Gastroesophageal sphincter (tissue), 3 donors: ENCODE measurements around the gene HPSE2.

Source experiments
- POLR2A ChIP-seq, 2 donors: fragments of 450-650 bp; IDR thresholded peaks; one replicate each; pipeline ENCODE4 v1.6.1; 2017; ENCODE audit warnings: antibody characterized with exemption in 2 of 2, mild to moderate bottlenecking in 2 of 2, moderate library complexity in 1 of 2
- TF ChIP-seq, protein P1 (sequence below), 4 experiments: fragments of 200-600 bp in 2 of 4; fragments of 450-650 bp in 2 of 4; sonication (generic) in 1 of 4; IDR thresholded peaks; one replicate each; pipeline ENCODE4 v1.5.1; 2017 to 2019; ENCODE audit warnings: antibody characterized with exemption in 4 of 4, mild to moderate bottlenecking in 2 of 4, moderate library complexity in 2 of 4

DNA sequence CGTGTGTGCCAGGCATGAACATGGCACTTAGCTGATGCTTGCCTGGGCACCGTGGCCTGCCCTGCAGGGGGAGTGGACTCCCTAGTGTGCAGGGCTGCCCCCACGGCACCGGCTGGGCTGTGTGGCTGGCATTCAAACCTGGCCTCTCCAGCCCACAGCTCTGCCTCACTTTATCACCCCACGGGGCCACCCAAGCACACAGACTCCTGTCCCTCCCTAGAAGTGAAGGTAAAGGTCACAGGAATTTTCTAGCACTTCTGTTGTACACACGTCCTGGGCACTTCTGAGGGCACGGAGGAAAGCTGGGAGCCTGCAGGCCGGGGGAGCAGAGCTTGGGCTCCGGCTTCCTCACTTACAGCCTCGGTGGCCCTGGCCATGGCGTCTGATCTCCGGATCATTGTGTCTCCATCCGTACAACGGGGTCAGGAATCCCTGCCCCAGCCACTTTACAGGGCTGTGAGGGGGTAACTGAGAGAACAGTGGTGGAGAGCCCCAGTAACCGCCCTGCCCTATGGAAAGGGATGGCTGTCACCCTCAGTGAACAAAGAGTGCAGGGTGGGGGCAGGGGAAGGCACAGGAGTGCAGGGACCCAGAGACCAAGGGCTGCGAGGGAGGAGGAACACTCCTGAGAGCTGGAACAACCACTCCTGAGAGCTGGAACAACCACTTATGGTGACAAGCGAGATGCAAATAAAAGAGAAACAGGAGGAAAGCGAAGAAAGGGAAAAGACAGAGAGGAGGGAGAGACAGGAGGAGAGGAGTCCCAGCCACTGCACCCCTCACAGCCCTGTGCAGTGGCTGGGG, 816.8 kb downstream of the HPSE2 start:
- TF ChIP-seq, protein P1, sequence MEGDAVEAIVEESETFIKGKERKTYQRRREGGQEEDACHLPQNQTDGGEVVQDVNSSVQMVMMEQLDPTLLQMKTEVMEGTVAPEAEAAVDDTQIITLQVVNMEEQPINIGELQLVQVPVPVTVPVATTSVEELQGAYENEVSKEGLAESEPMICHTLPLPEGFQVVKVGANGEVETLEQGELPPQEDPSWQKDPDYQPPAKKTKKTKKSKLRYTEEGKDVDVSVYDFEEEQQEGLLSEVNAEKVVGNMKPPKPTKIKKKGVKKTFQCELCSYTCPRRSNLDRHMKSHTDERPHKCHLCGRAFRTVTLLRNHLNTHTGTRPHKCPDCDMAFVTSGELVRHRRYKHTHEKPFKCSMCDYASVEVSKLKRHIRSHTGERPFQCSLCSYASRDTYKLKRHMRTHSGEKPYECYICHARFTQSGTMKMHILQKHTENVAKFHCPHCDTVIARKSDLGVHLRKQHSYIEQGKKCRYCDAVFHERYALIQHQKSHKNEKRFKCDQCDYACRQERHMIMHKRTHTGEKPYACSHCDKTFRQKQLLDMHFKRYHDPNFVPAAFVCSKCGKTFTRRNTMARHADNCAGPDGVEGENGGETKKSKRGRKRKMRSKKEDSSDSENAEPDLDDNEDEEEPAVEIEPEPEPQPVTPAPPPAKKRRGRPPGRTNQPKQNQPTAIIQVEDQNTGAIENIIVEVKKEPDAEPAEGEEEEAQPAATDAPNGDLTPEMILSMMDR (IDR thresholded peaks at IDR 0.05), result no peak
- no peak for TF ChIP-seq POLR2A (IDR thresholded peaks at IDR 0.05)
